Adrenal gland (tissue), 12 donors: ENCODE measurements around the gene SPATA9. TPM values are rescaled to one million over a fixed set of nuclear protein-coding genes. Genes with fewer than 3 reads are reported as not detected.
"Not testable (repeated sequence)": the region's sequence is repeated elsewhere in the genome, so short reads cannot be mapped to it uniquely, and the experiment has no call there.

Experiments
- DNase-seq, 7 donors: peaks; one replicate each; pipeline ENCODE4 v3.0.0-alpha.2; 2019 to 2020
- H3K27ac ChIP-seq, 5 donors: fragments of 200-600 bp; sonication (generic) in 4 of 5; 1 replicate in 3 of 5; 2 replicates in 2 of 5; pipeline versions ENCODE4 v1.5.1 to v1.8.0; 2016 to 2020; ENCODE audit warnings: mild to moderate bottlenecking in 1 of 5
- H3K27me3 ChIP-seq: fragments of 200-600 bp; 2 replicates; pipeline ENCODE4 v1.8.0; 2021
- H3K36me3 ChIP-seq, 2 donors: fragments of 200-600 bp; replicated peaks in 1 of 2; 1 replicate in 1 of 2; 2 replicates in 1 of 2; pipeline versions ENCODE4 v1.5.1 to v1.8.0; 2018 to 2022
- H3K4me1 ChIP-seq, 2 donors: fragments of 200-600 bp; replicated peaks in 1 of 2; 1 replicate in 1 of 2; 2 replicates in 1 of 2; pipeline versions ENCODE4 v1.5.1 to v1.8.0; 2018 to 2021
- H3K4me3 ChIP-seq, 4 donors: fragments of 200-600 bp; sonication (generic) in 3 of 4; one replicate each; pipeline ENCODE4 v1.5.1; 2016 to 2018
- H3K9me3 ChIP-seq, 3 donors: fragments of 200-600 bp; sonication (generic) in 1 of 3; replicated peaks in 1 of 3; 1 replicate in 2 of 3; 2 replicates in 1 of 3; pipeline versions ENCODE4 v1.5.1 to v1.8.0; 2016 to 2021
- POLR2A ChIP-seq, 2 donors: fragments of 450-650 bp; IDR thresholded peaks; one replicate each; pipeline ENCODE4 v1.6.1; 2017; ENCODE audit warnings: antibody characterized with exemption in 2 of 2, mild to moderate bottlenecking in 2 of 2, moderate library complexity in 1 of 2
- WGBS, 4 donors: extraction: QIAGEN DNeasy Blood & Tissue Kit in 2 of 4; methylation state at CpG; one replicate each; pipeline versions ENCODE4 v1.1.5 to v1.1.7; 2013 to 2017; 5-methylcytosine and 5-hydroxymethylcytosine counted together
- intact Hi-C, 2 donors: fragments of 100-400 bp; cut with DNase I; formaldehyde crosslinking; loops; one replicate each; pipeline versions ENCODE4 v1.14.1 to v1.15.0; 2022 to 2023
- polyA plus RNA-seq, 3 donors: library from polyadenylated mRNA; stranded (reverse); fragments of 200-250 nt in 2 of 3; fragments of 350-450 nt in 1 of 3; fragmentation: Illumina TruSeq in 1 of 3; extraction: RNeasy Lipid Tissue Mini Kit (QIAGEN cat#74804) in 1 of 3; gene quantifications; one replicate each; pipeline ENCODE4 v1.2.3, GENCODE V29; 2013 to 2014
- total RNA-seq, 9 donors: library from RNA; depleted of rRNA in 4 of 9; stranded (reverse); fragments of >200 nt in 4 of 9; fragments of 120-200 nt in 1 of 9; fragmentation: NEBNext Ultra II Directional in 1 of 9; extraction: Animal tissue kit (Norgen Biotek cat#: 25700) in 1 of 9; gene quantifications; one replicate each; pipeline versions ENCODE4 v1.1.0 to v1.2.4, GENCODE V29; 2013 to 2023
- TF ChIP-seq, protein P1 (sequence below), 6 experiments: fragments of 450-650 bp in 4 of 6; fragments of 200-600 bp in 2 of 6; sonication (generic) in 1 of 6; IDR thresholded peaks; 1 replicate in 5 of 6; 2 replicates in 1 of 6; pipeline versions ENCODE4 v1.5.1 to v1.8.0; 2016 to 2021; ENCODE audit warnings: antibody characterized with exemption in 6 of 6, mild to moderate bottlenecking in 2 of 6, moderate library complexity in 1 of 6
- donor health status: healthy with polysubstance abuse.
- donor health status: Bipolar disorder and iron deficiency.
- donor health status: DM: yes; HTN: yes; CAD: no.
- donor health status: DM: no; HTN: no; CAD: no.
- donor health status: DM: no; HTN: no; CAD: no.
- donor health status: DM: yes; HTN: yes; CAD: no.

Gene SPATA9
- total and polyA plus RNA-seq, 12 donors: 0.26 to 2.7 (median 0.63) TPM; not detected in 5

DNA sequence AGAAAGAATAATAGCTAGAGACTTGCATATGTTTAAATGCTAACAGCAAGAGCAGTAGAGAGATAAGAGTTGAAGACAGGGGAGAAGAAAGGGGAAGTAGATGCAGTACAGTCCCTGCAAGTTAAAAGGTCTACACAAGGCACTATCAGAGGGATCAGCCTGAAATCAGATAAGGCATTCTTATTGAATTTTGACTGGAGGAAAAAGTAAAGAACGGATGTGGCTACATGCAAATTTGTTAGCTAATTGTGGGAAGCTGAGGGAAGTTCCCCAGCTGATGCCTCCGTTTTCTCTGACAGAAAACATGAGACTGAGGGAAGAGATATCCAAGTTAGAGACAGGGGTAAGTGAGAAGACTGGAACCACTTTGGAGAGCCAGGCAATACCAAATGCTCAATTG, 35.4 kb upstream of the SPATA9 start:
- no peak for DNase-seq
- Histone ChIP-seq H3K4me3 (no peak overlapping the region), H3K36me3 (no peaks in the 10 kb centered on the region), H3K9me3 (no peaks in the 10 kb centered on the region), H3K27me3 (no peaks in the 10 kb centered on the region), H3K4me1 (peaks cover 11 to 22% of the 10 kb centered on the region in 2 donors), H3K27ac (no peak overlapping the region)
- intact Hi-C loops: no loop called here
- 71 to 81% (median 77%) methylated on average over 2 of the region's 2 CpGs for WGBS, 4 donors
- TF ChIP-seq, protein P1, sequence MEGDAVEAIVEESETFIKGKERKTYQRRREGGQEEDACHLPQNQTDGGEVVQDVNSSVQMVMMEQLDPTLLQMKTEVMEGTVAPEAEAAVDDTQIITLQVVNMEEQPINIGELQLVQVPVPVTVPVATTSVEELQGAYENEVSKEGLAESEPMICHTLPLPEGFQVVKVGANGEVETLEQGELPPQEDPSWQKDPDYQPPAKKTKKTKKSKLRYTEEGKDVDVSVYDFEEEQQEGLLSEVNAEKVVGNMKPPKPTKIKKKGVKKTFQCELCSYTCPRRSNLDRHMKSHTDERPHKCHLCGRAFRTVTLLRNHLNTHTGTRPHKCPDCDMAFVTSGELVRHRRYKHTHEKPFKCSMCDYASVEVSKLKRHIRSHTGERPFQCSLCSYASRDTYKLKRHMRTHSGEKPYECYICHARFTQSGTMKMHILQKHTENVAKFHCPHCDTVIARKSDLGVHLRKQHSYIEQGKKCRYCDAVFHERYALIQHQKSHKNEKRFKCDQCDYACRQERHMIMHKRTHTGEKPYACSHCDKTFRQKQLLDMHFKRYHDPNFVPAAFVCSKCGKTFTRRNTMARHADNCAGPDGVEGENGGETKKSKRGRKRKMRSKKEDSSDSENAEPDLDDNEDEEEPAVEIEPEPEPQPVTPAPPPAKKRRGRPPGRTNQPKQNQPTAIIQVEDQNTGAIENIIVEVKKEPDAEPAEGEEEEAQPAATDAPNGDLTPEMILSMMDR (IDR thresholded peaks at IDR 0.05): no peak
- TF ChIP-seq POLR2A (IDR thresholded peaks at IDR 0.05): no peak

DNA sequence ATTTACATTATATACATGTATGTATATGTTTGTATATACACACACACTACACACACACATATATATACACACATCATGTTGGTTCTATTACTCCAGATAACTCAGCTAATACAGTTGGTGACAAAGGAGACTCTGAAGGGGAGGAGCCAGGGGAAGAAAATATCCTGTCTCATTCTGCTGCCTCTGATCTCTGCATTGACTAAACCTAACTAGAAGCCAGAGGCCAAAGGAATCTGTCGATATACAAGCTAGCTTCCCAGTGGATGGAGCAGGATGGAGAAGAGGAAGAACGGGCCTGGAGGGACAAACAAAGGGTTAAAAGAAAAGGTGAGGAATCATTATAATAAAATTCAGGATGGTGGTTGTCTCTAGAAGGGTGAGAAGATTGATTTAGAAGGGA, 34.6 kb upstream of the SPATA9 start:
- DNase-seq: no peak
- H3K4me1 ChIP-seq: peaks cover 10 to 19% of the 10 kb centered on the region in 2 donors
- H3K27me3 ChIP-seq: no peaks in the 10 kb centered on the region
- no peak overlapping the region for H3K27ac ChIP-seq
- intact Hi-C loops: no loop called here
- H3K9me3 ChIP-seq: no peaks in the 10 kb centered on the region
- WGBS, 4 donors: 91 to 97% (median 95%) methylated on average over 2 of the region's 2 CpGs
- TF ChIP-seq, protein P1 (IDR thresholded peaks at IDR 0.05): no peak
- TF ChIP-seq POLR2A (IDR thresholded peaks at IDR 0.05): no peak
- no peaks in the 10 kb centered on the region for H3K36me3 ChIP-seq
- H3K4me3 ChIP-seq: no peak overlapping the region

GRCh38 chr5:95715799-95716461, 33.1 kb upstream of the SPATA9 start:
- no peaks in the 10 kb centered on the region for H3K36me3 ChIP-seq
- H3K4me1 ChIP-seq: peaks cover 10 to 14% of the 10 kb centered on the region in 2 donors
- peak overlapping the region in 2 of 5 donors; percentile 5 to 15 for H3K27ac ChIP-seq
- no peak overlapping the region for H3K4me3 ChIP-seq
- no peak for DNase-seq
- H3K9me3 ChIP-seq: no peaks in the 10 kb centered on the region
- TF ChIP-seq, protein P1 (IDR thresholded peaks at IDR 0.05): no peak
- intact Hi-C loops: no loop called here
- no peaks in the 10 kb centered on the region for H3K27me3 ChIP-seq
- 79 to 88% (median 82%) methylated on average over 5 of the region's 5 CpGs for WGBS, 4 donors

DNA sequence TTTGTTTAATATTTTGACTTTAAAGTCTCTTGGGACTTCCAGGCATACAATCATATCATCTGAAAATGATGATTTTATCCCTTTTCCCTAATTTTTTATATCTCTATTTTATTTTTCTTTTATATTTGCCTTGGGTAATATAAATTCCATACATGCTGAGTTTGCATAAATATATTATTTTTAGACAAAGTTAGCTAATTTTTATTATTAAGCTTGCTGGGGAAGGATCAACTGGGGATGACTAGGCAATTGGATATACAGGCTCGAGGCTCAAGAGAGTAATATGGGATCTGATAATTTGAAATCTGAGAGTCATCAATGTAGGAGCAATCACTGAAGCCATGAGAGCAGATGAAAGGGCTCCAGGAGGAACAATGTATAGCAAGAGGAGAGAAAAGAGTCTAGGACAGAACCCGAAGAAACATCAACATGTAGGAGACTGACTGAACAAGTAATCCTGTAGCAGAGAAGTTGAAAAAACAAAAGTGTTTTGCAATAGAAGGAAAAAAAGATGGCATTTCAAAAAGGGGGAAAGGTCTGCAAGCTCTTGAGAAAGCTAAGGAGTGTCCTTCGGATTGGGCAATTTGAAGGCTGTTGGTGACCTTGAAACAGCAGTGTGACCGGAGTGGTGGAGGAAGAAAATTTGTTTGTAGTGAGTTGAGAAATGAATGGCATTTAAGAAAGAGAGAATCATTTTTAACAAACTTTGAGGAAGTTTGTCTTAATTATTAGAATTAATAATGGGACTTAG, 31.3 kb upstream of the SPATA9 start:
- H3K9me3 ChIP-seq: no peaks in the 10 kb centered on the region
- H3K27ac ChIP-seq: no peak overlapping the region
- 54 to 67% (median 60%) methylated on average over 4 of the region's 4 CpGs for WGBS, 4 donors
- no peak overlapping the region for H3K4me3 ChIP-seq
- peak in 2 of 7 donors; percentile 40 to 46 for DNase-seq
- H3K4me1 ChIP-seq: peaks cover 0 to 5% of the 10 kb centered on the region in 2 donors
- intact Hi-C loops: no loop called here
- TF ChIP-seq POLR2A (IDR thresholded peaks at IDR 0.05): no peak
- TF ChIP-seq, protein P1 (IDR thresholded peaks at IDR 0.05): no peak
- H3K36me3 ChIP-seq: no peaks in the 10 kb centered on the region
- H3K27me3 ChIP-seq: no peaks in the 10 kb centered on the region

- WGBS, 4 donors: 90 to 97% (median 93%) methylated on average over 4 to 5 of the region's 5 CpGs
- H3K4me3 ChIP-seq, intact Hi-C loops, H3K4me1 ChIP-seq, H3K9me3 ChIP-seq, H3K36me3 ChIP-seq, H3K27me3 ChIP-seq, H3K27ac ChIP-seq, DNase-seq: not testable (repeated sequence)
Measured at GRCh38 chr5:95713246-95713645, 30.5 kb upstream of the SPATA9 start.
